GM18526 (cell line): ENCODE results near the gene HHEX.

Experiments
- POLR2A ChIP-seq: IDR thresholded peaks from 3 replicates; pipeline ENCODE4 v1.6.1; 2011; ENCODE audit not compliant: insufficient read length; ENCODE audit errors: extremely low read depth

Gene HHEX

DNA sequence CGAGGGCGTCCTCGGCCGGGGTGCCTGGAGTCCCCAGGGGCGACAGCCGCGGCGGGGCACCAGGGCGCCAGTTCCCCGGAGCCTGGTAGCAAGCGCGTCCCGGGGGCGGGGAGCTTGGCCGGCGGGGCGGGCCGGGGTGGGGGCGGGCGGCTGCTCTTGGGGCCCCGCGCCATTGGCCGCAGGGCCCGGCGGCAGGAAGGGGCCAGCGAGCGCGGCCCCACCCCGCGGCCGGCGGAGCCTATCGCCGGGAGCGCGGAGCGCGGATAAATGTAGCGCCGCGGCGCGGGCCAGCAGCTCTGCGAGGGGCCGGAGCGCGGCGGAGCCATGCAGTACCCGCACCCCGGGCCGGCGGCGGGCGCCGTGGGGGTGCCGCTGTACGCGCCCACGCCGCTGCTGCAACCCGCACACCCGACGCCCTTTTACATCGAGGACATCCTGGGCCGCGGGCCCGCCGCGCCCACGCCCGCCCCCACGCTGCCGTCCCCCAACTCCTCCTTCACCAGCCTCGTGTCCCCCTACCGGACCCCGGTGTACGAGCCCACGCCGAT lies at the start of gene HHEX:
Gene HHEX, plus strand, starts transcription at position 293 of the 548 bp plus-strand sequence. Its CDS starts 32 bp downstream, at position 325.
- no peak for TF ChIP-seq POLR2A

DNA sequence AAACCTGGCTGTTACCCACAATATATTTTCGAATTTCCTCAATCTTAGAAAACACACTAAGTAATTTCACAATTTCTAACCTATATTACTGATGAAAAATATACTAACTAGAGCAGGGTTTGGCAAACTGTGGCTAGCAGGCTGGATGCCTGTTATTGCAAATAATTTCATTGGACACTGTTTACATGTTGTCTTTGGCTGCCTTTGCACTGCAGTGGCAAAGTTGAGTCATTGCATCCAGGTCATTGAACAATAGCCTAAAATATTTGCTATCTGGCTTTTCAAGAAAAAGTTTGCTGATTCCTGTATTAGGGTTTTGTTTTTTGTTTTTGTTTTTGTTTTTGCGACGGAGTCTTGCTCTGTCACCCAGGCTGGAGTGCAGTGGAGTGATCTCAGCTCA lies 49.6 kb upstream of the HHEX start:
- no peak for TF ChIP-seq POLR2A

DNA sequence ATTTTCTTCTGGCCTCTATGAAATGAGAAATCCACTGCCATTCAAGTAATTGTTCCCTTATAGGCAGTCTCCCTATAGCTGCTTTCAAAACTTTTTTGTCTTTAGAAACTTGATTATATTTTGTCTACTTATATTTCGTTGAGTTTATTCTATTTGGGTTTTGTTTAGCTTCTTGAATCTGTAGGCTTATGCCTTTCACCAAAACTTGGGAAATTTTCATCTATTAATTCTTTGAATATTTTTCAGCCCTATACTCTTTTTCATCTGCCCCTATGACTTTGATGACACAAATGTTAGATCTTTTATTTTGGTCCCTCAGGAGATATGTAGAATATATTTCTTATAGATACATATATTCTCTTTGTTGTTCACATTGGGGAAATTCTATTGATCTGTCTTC lies 48.3 kb upstream of the HHEX start:
- TF ChIP-seq POLR2A = no peak

DNA sequence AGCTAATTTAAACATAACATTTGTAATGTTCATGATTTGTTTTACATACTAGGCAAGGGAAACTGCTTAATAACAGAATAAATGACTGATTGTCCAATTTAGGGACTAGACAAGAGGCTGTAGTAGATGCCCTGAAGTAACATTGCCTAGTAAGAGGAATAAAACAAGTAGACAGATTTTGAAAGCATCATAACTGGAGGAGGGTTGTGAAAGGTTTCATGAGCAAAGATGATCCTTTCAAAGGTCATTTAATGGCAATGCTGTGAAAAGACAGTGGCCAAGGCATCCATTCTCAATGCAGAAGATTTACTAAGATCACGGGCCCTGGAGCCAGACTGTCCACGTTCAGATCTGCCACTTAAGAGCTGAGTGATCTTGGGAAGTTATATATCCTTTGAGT lies 44.8 kb upstream of the HHEX start:
- no peak for TF ChIP-seq POLR2A

DNA sequence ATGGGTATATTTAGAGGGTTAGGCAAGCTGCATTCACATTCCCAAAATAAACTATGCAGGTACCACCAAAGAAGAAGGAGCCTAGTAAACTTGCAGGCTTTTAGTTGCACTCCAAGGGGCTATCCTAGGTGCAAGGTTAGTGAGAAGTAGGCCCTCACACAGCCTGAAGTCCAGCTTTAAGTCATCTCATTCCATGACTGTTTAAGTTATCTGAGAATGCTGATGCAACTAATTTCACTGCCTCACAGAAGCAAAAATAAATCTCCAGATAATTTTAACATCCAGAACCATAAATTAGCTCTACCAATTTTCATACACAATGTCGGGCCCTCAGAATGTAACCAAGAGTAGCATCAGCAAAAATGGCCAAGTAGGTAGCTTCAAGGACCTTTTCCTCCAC lies 34.3 kb upstream of the HHEX start:
- TF ChIP-seq POLR2A = no peak

DNA sequence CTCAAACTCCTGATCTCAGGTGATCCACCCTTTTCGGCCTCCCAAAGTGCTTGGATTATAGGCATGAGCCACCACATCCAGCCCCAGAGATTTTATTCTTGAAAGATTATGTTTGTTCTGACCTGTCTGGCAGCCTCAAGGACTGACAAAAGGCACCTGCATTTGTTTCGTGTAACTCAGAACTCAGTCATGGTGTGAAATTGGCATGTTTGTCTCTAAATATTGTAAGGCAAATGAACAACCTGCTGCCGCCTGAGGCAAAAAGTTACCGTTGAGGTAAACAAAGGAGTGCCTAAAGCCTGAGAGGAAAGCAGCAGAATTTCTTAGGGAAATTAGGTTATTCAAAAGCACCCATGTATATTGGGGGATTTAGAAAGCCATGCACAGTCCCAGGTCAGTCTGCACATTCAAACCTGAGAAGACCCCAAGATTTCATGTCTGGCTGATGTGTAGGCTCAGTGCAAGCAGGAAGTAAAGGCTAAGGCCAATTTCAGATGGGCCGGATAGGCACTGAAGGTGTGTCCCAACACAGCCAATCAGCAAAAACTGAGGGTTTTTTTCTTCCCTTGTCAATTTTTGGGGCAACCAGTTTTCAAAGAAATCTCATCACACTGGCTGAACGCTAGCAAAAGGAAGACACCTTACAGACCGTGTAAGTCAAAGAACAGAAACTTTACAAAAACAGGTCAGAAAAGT lies 33.3 kb upstream of the HHEX start:
- no peak for TF ChIP-seq POLR2A

DNA sequence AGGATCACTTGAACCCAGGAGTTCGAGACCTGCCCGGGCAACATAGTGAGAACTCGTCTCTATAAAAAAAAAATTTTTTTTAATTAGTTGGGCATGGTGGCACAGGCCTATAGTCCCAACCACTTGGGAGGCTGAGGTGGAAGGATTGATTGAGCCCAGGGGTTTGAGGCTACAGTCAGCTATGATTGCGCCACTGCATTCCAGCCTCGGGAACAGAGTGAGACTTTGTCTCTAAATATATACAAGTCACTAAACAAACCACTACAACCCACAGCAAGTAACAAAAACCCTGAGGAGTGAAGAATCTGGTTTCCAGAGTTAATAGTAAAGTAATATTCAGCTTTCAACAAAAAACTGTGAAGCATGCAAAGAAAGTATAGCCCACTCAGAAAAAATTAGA lies 32.7 kb upstream of the HHEX start:
- no peak for TF ChIP-seq POLR2A

DNA sequence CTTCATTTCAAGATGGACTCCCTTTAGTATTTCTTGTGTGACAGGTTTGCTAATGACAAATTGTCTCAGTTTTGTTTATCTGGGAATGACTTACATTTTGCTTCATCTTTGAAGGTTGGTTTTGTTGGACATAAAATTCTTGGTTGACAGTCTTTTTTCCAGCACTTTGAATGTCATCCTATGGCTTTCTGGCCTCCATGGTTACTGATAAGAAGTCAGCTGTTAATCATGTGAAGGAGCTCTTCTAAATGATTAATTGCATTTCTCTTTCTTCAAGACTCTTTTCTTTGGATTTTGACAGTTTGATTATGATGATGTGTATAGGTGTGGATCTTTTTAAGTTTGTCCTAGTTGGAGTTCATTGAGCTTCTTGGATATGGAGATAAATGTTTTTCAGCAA lies 26.9 kb upstream of the HHEX start:
- no peak for TF ChIP-seq POLR2A

DNA sequence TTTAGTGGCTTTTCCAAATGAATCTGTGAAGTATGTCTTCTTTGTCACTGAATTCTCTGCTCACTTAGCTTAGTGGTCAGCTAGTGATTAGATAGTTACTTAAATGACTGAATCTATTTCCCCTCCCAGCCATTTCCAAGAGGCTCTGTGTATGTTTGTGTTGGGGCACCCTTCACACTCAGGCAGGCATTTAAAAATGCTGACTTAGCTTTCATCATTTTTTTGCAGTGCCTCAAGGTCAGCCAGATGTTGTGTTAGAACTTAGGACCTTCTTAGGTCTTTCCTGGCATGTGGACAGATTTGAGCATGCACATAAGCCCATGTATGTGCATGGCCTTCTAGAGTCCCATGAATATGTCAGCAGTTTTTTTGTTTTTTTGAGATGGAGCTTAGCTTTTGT lies 25.4 kb upstream of the HHEX start:
- TF ChIP-seq POLR2A = no peak

DNA sequence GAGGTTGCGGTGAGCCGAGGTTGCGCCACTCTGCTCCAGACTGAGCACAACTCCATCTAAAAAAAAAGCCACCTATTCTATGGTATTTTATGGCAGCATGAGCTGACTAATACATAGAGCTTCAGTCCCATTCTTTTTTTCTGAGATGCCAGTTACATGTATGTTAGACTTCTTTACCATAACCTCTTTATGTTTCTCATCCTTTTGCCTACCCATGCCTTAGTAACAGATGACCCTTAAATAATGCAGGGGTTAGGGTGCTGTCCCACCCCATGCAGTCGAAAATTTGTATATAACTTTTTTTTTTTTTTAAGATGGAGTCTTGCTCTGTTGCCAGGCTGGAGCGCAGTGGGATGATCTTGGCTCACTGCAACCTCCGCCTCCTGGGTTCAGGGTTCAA lies 22.7 kb upstream of the HHEX start:
- no peak for TF ChIP-seq POLR2A

DNA sequence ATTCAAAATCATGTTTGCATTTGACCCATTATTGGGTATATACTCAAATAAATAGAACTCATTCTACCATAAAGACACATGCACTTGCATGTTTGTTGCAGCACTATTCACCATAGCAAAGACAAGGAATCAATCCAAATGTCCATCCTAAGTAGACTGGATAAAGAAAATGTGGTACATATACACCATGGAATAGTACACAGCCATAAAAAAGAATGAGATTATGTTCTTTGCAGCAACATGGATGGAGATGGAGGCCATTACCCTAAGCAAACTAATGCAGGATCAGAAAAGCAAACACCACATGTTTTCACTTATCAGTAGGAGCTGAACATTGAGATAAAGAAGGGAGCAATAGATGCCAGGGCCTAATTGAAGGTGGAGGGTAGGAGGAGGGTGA lies 12.0 kb upstream of the HHEX start:
- no peak for TF ChIP-seq POLR2A

DNA sequence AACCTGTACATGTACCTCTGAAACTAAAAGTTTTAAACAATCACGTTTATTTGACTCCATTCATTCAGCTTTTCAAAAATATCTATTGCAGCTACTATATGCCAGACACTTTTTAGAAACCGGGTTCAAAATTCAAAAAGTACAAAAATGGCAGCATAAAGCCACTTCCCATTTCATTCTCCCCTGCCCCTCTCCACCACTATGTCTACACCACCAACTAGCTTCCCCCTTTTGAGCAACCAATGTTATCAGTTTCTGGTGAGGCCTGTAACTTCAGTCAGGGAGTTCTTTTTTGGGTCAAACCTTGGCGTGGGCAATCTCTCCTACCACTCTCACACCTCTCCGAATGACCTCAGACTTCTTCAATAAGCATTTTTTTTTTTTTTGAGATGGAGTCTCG lies 11.5 kb upstream of the HHEX start:
- no peak for TF ChIP-seq POLR2A

DNA sequence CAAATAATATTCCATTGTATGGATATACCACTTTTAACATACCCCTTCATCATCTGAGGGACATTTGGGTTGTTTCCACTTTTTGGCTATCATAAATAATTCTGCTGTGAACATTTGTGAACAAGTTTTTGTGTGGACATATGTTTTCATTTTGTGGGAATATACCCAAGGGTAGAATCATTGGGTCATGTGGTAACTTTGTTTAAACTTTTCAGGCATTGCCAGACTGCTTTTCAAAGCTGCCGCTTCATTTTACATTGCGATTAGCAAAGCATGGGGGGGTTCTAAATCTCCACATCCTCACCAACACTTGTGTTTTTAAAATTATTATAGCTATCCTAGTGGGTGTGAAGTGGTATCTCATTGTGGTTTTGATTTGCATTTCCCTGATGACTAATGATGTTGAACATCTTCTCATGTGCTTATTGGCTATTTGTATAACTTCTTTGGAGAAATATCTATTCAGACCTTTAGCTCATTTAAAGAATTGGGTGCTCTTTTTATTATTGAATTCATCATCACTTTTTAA lies 8.4 kb upstream of the HHEX start:
- TF ChIP-seq POLR2A = no peak

DNA sequence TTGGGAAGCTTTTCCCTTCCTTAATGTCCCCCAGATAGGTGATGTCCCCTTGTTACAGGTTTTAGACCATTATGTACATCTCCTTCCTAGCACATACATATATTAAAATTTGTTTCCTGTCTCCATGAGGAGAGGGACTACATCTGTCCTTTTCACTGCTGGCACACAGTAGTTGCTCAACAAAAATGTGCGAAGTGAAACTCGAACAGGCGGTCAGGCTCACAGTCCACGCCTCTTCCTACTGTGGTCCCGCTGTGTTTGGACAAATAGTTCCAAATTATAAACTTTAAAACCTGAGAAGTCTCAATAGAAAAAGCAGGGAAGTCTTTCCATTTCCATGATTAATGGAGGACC lies 1.2 kb upstream of the HHEX start:
- TF ChIP-seq POLR2A = no peak

DNA sequence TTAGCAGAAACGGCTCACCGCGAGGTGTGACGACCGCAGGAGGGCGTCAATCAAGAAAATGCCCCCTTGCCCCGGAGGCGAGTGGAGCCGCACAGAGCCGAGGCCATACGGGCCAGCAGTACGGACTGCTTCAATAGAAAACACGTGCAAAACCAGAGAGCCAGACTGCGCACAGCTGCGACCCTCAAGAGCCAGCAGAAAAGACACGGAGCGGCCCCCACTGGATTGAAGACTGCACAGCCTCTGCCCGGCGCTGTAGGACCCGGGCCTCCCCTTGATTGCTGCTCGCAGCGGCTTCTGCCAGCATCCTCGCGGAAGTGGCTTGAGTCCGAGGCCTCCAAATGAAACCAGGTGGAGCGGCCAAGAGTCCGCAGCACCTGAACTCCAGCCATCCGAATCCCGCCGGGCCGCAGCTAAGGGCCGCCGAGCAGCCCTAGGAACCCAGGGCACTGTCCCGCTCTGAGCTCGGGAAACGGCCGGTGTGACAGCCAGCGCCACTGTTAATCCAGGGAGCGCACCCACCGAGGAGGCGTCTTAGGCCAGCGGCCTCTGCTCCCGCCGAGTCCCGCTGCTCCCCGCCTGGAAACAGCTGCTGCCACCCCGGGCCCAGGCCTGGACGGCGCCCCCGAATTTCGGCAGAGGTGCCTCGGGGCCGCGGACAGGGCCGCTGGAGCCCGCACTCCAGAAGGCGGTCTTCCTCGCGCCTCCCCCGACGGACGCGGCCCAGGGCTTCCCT lies 660 bp upstream of the HHEX start:
- TF ChIP-seq POLR2A = no peak

DNA sequence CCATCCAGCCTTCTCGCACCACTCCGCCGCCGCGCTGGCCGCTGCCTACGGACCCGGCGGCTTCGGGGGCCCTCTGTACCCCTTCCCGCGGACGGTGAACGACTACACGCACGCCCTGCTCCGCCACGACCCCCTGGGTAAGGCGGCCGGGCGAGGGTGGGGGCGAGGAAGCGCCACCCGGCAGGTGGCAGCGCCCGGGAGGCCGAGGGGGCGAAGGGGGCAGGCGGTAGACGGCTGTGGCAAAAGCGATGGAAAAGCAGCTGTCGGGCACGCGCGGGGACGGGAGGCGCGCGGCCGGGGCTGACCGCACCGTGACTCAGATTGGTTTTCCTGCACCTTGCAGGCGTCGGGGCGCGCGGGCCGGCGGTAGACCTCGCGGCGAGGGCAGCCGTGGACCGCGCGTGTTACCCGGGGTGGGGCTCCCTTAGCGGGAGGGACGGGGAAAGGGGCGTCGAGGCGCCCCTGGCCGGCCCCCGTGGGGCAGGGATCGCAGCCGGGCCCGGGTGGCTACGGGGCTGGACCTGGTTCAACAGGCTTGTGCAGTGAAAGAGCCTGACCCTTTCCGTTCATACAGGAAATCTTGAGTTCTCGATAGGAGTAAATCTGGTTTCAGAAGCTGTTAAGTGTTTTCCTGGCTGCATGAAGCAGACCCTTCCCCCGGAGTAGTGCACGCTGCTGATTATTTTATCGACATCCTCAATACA lies 608 bp downstream of the HHEX start:
- no peak for TF ChIP-seq POLR2A
